HL-60 (cell line): ENCODE measurements around the gene OR7C1.

ENCODE experiments used
- DNase-seq, 2 experiments: peaks; one replicate each; pipeline ENCODE4 v3.0.0-alpha.2; 2010 to 2020; ENCODE audit warnings: low read depth in 1 of 2, low spot score in 1 of 2
- H3K27ac ChIP-seq: fragments of 250-450 bp; sonication (Bioruptor Pico); replicated peaks from 2 replicates; pipeline ENCODE4 v1.5.1; 2020; ENCODE audit warnings: mild to moderate bottlenecking, moderate library complexity
- H3K27me3 ChIP-seq: fragments of 250-450 bp; sonication (Bioruptor Pico); 2 replicates; pipeline ENCODE4 v1.5.1; 2021; ENCODE audit warnings: mild to moderate bottlenecking, moderate library complexity; ENCODE audit not compliant: insufficient read depth, poor library complexity, severe bottlenecking
- H3K4me3 ChIP-seq: replicated peaks from 2 replicates; pipeline ENCODE4 v1.5.1; 2011; ENCODE audit warnings: mild to moderate bottlenecking, control low read depth, low read length; ENCODE audit not compliant: insufficient read depth
- CTCF ChIP-seq: IDR thresholded peaks from one replicate; pipeline ENCODE4 v1.5.1; 2011; ENCODE audit warnings: low read length, control low read depth, inconsistent platforms; ENCODE audit not compliant: insufficient read depth
- GABPA ChIP-seq: IDR thresholded peaks from 2 replicates; pipeline ENCODE4 v1.6.1; 2012; ENCODE audit warnings: low read depth
- POLR2AphosphoS5 ChIP-seq: IDR thresholded peaks from 2 replicates; pipeline ENCODE4 v1.6.1; 2012; ENCODE audit warnings: low read depth
- REST ChIP-seq: IDR thresholded peaks from 2 replicates; pipeline ENCODE4 v1.6.1; 2012; ENCODE audit warnings: low read depth; ENCODE audit not compliant: insufficient replicate concordance
- SPI1 ChIP-seq: IDR thresholded peaks from 2 replicates; pipeline ENCODE4 v1.6.1; 2012; ENCODE audit warnings: low read depth, mild to moderate bottlenecking, borderline replicate concordance

Gene OR7C1

GRCh38 chr19:14840206-14840605 lies 5.2 kb upstream of the OR7C1 start:
- TF ChIP-seq SPI1 (no peak), REST (no peak), CTCF (no peak), GABPA (no peak), POLR2AphosphoS5 (no peak)
- H3K4me3 ChIP-seq: no peak overlapping the region
- H3K27ac ChIP-seq: no peak overlapping the region
- no peaks in the 10 kb centered on the region for H3K27me3 ChIP-seq
- no peak for DNase-seq

GRCh38 chr19:14837391-14837790 lies 2.4 kb upstream of the OR7C1 start:
- Histone ChIP-seq H3K27ac (no peak overlapping the region), H3K27me3 (no peaks in the 10 kb centered on the region), H3K4me3 (no peak overlapping the region)
- TF ChIP-seq GABPA: no peak
- no peak for TF ChIP-seq POLR2AphosphoS5
- no peak for TF ChIP-seq REST
- no peak for TF ChIP-seq SPI1
- TF ChIP-seq CTCF: no peak
- no peak for DNase-seq

GRCh38 chr19:14830702-14831101 lies 4.3 kb downstream of the OR7C1 start:
- Histone ChIP-seq H3K27ac (no peak overlapping the region), H3K4me3 (no peak overlapping the region), H3K27me3 (no peaks in the 10 kb centered on the region)
- no peak for DNase-seq
- TF ChIP-seq CTCF (no peak), POLR2AphosphoS5 (no peak), SPI1 (no peak), GABPA (no peak), REST (no peak)
